HCT116 (cell line): ENCODE data around the gene TLR9.

Source experiments
- EGR1 ChIP-seq: IDR thresholded peaks from 2 replicates; pipeline ENCODE4 v1.6.1; 2012; ENCODE audit warnings: low read depth
- EZH2phosphoT487 ChIP-seq: fragments of 200-600 bp; IDR thresholded peaks from 2 replicates; pipeline ENCODE4 v1.6.1; 2018; ENCODE audit warnings: antibody characterized with exemption, borderline replicate concordance
- POLR2A ChIP-seq: IDR thresholded peaks from 2 replicates; pipeline ENCODE4 v1.7.0; 2011; ENCODE audit warnings: borderline replicate concordance; ENCODE audit not compliant: insufficient read depth, insufficient read length; ENCODE audit errors: extremely low read depth
- POLR2AphosphoS5 ChIP-seq: IDR thresholded peaks from 2 replicates; pipeline ENCODE4 v1.6.1; 2011; ENCODE audit warnings: mild to moderate bottlenecking, low read depth, low read length, moderate library complexity
- TF ChIP-seq, protein P1 (sequence below): IDR thresholded peaks from 2 replicates; pipeline ENCODE4 v1.6.1; 2011; ENCODE audit warnings: mild to moderate bottlenecking, low read length, moderate library complexity; ENCODE audit not compliant: insufficient replicate concordance; ENCODE audit errors: extremely low read depth

DNA sequence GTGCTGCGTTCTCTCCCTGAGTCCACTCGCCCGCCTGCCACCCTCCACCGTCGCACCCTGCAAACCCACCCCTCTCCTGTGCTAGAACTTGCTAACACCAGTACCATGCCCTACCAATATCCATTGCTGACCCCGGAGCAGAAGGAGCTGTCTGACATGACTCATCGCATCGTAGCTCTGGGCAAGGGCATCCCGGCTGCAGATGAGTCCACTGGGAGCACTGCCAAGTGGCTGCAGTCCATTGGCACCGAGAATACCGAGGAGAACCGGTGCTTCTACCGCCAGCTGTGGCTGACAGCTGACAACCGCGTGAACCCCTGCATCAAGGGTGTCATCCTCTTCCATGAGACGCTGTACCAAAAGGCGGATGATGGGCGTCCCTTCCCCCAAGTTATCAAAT is 32.4 kb downstream of the TLR9 start:
- no peak for TF ChIP-seq POLR2AphosphoS5
- no peak for TF ChIP-seq EGR1
- TF ChIP-seq POLR2A: no peak
- TF ChIP-seq, protein P1, sequence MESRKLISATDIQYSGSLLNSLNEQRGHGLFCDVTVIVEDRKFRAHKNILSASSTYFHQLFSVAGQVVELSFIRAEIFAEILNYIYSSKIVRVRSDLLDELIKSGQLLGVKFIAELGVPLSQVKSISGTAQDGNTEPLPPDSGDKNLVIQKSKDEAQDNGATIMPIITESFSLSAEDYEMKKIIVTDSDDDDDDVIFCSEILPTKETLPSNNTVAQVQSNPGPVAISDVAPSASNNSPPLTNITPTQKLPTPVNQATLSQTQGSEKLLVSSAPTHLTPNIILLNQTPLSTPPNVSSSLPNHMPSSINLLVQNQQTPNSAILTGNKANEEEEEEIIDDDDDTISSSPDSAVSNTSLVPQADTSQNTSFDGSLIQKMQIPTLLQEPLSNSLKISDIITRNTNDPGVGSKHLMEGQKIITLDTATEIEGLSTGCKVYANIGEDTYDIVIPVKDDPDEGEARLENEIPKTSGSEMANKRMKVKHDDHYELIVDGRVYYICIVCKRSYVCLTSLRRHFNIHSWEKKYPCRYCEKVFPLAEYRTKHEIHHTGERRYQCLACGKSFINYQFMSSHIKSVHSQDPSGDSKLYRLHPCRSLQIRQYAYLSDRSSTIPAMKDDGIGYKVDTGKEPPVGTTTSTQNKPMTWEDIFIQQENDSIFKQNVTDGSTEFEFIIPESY: no peak
- no peak for TF ChIP-seq EZH2phosphoT487
